B cell (primary cell): ENCODE data around the gene SPPL2B. TPM values are rescaled to one million over a fixed set of nuclear protein-coding genes. Genes with fewer than 3 reads are reported as not detected.

Experiments
- ATAC-seq: fragments of 200-7000 bp; cut with Tn5 transposase; one replicate; pipeline ENCODE4 v1.10.0; 2021; ENCODE audit warnings: low read depth, mild to moderate bottlenecking, moderate number of reproducible peaks, moderate library complexity
- CTCF ChIA-PET: fragments of 350-600 bp; sonication (Branson Sonifier 250); formaldehyde crosslinking; loops from one replicate; lab custom pipeline; 2021; ENCODE audit warnings: antibody characterized with exemption, inconsistent platforms; lab: Charles Lee
- POLR2A ChIA-PET: fragments of 350-600 bp; sonication (Branson Sonifier 250); formaldehyde crosslinking; loops from one replicate; lab custom pipeline; 2021; ENCODE audit warnings: antibody characterized with exemption; lab: Charles Lee
- DNase-seq: peaks from one replicate; pipeline ENCODE4 v3.0.0; 2013
- H2AFZ ChIP-seq: 2 replicates; pipeline ENCODE4 v1.6.1; 2012; ENCODE audit warnings: mild to moderate bottlenecking, low read depth, low read length; ENCODE audit not compliant: insufficient read depth, poor library complexity, severe bottlenecking
- H3K27ac ChIP-seq, 2 donors: 1 replicate in 1 of 2; 2 replicates in 1 of 2; pipeline ENCODE4 v1.5.1; 2012 to 2013; ENCODE audit warnings: low read length in 2 of 2, mild to moderate bottlenecking in 2 of 2, moderate library complexity in 1 of 2
- H3K27me3 ChIP-seq, 4 experiments: fragments of 200-600 bp in 1 of 4; sonication (generic) in 1 of 4; replicated peaks in 1 of 4; 1 replicate in 2 of 4; 2 replicates in 2 of 4; pipeline versions ENCODE4 v1.6.1 to v1.7.0; 2013 to 2016; ENCODE audit warnings: low read length in 3 of 4, mild to moderate bottlenecking in 2 of 4, mixed read lengths in 1 of 4, moderate library complexity in 1 of 4; ENCODE audit not compliant: insufficient read depth in 4 of 4, control insufficient read depth in 3 of 4; ENCODE audit errors: control extremely low read depth in 1 of 4
- H3K36me3 ChIP-seq, 2 experiments: replicated peaks in 1 of 2; 1 replicate in 1 of 2; 2 replicates in 1 of 2; pipeline versions ENCODE4 v1.6.1 to v1.7.1; 2013; ENCODE audit warnings: low read length in 1 of 2; ENCODE audit not compliant: insufficient read depth in 2 of 2, control insufficient read depth in 1 of 2; ENCODE audit errors: control extremely low read depth in 1 of 2, extremely low read depth in 1 of 2
- H3K4me1 ChIP-seq, 2 donors: fragments of 200-600 bp in 1 of 2; sonication (generic) in 1 of 2; 1 replicate in 1 of 2; 2 replicates in 1 of 2; pipeline versions ENCODE4 v1.5.1 to v1.6.1; 2013 to 2017; ENCODE audit warnings: low read length in 2 of 2; ENCODE audit not compliant: control insufficient read depth in 2 of 2, insufficient read depth in 2 of 2
- H3K4me2 ChIP-seq: replicated peaks from 2 replicates; pipeline ENCODE3; 2012; ENCODE audit warnings: mild to moderate bottlenecking, low read depth, low read length; ENCODE audit not compliant: poor library complexity, severe bottlenecking
- H3K4me3 ChIP-seq, 5 experiments: fragments of 200-600 bp in 1 of 5; sonication (generic) in 1 of 5; 1 replicate in 3 of 5; 2 replicates in 2 of 5; pipeline versions ENCODE4 v1.5.1 to v1.7.0; 2011 to 2016; ENCODE audit warnings: low read length in 4 of 5, mild to moderate bottlenecking in 4 of 5, low read depth in 2 of 5, control low read depth in 1 of 5, moderate library complexity in 1 of 5; ENCODE audit not compliant: insufficient read depth in 1 of 5; ENCODE audit errors: control extremely low read depth in 1 of 5, extremely low read depth in 1 of 5
- H3K79me2 ChIP-seq: fragments of 200-600 bp; sonication (generic); one replicate; pipeline ENCODE4 v1.6.0; 2016; ENCODE audit warnings: low read length; ENCODE audit not compliant: control insufficient read depth, insufficient read depth
- H3K9ac ChIP-seq: fragments of 200-600 bp; sonication (generic); 2 replicates; pipeline ENCODE4 v1.6.1; 2017; ENCODE audit warnings: mild to moderate bottlenecking, low read length, moderate library complexity
- H3K9me3 ChIP-seq, 3 donors: one replicate each; pipeline versions ENCODE4 v1.6.1 to v1.7.1; 2013; ENCODE audit warnings: low read length in 2 of 3; ENCODE audit not compliant: control insufficient read depth in 2 of 3, insufficient read depth in 1 of 3; ENCODE audit errors: control extremely low read depth in 1 of 3
- H4K20me1 ChIP-seq: 2 replicates; pipeline ENCODE4 v1.6.0; 2012; ENCODE audit warnings: mild to moderate bottlenecking, low read length; ENCODE audit not compliant: insufficient read depth, control insufficient read depth, poor library complexity, severe bottlenecking
- H3K27ac Mint-ChIP-seq: one replicate; pipeline ENCODE4 v1.8.0; 2021; ENCODE audit warnings: mixed read lengths
- H3K27me3 Mint-ChIP-seq: one replicate; pipeline ENCODE4 v1.8.0; 2021; ENCODE audit warnings: mixed read lengths
- H3K4me1 Mint-ChIP-seq: one replicate; pipeline ENCODE4 v1.8.0; 2021; ENCODE audit warnings: mixed read lengths
- H3K4me3 Mint-ChIP-seq: one replicate; pipeline ENCODE4 v1.8.0; 2021; ENCODE audit warnings: mixed read lengths
- H3K9me3 Mint-ChIP-seq: one replicate; pipeline ENCODE4 v1.8.0; 2022; ENCODE audit warnings: mixed read lengths; ENCODE audit not compliant: insufficient read depth
- CTCF ChIP-seq: fragments of 200-600 bp; IDR thresholded peaks from one replicate; pipeline ENCODE4 v1.8.0; 2022; ENCODE audit warnings: antibody characterized with exemption, mild to moderate bottlenecking
- EZH2 ChIP-seq: IDR thresholded peaks from 2 replicates; pipeline ENCODE4 v1.6.1; 2012; ENCODE audit warnings: borderline replicate concordance, low read depth, mild to moderate bottlenecking, moderate library complexity, low read length; ENCODE audit not compliant: insufficient read depth, poor library complexity, severe bottlenecking
- WGBS: methylation state at CpG from one replicate; pipeline ENCODE4 v1.1.5; 2013; ENCODE audit warnings: missing lambda C conversion rate; ENCODE audit not compliant: insufficient coverage; 5-methylcytosine and 5-hydroxymethylcytosine counted together
- intact Hi-C: fragments of 100-400 bp; cut with micrococcal nuclease; formaldehyde crosslinking; loops from one replicate; pipeline ENCODE4 v1.10.0; 2022
- polyA plus RNA-seq: library from polyadenylated mRNA; depleted of rRNA; stranded (reverse); fragments of >200 nt; gene quantifications from 2 replicates; pipeline ENCODE4 v1.2.3, GENCODE V29; 2012
- total RNA-seq, 2 donors: library from RNA; stranded (reverse); fragments of 120-200 nt in 1 of 2; gene quantifications; 1 replicate in 1 of 2; 2 replicates in 1 of 2; pipeline versions ENCODE4 v1.2.3 to v1.2.4, GENCODE V29; 2013 to 2022

The SPPL2B gene
- total and polyA plus RNA-seq, 2 donors (not counting 1 experiment from before 2014, with no cell fraction given), result 415 to 479 TPM

DNA sequence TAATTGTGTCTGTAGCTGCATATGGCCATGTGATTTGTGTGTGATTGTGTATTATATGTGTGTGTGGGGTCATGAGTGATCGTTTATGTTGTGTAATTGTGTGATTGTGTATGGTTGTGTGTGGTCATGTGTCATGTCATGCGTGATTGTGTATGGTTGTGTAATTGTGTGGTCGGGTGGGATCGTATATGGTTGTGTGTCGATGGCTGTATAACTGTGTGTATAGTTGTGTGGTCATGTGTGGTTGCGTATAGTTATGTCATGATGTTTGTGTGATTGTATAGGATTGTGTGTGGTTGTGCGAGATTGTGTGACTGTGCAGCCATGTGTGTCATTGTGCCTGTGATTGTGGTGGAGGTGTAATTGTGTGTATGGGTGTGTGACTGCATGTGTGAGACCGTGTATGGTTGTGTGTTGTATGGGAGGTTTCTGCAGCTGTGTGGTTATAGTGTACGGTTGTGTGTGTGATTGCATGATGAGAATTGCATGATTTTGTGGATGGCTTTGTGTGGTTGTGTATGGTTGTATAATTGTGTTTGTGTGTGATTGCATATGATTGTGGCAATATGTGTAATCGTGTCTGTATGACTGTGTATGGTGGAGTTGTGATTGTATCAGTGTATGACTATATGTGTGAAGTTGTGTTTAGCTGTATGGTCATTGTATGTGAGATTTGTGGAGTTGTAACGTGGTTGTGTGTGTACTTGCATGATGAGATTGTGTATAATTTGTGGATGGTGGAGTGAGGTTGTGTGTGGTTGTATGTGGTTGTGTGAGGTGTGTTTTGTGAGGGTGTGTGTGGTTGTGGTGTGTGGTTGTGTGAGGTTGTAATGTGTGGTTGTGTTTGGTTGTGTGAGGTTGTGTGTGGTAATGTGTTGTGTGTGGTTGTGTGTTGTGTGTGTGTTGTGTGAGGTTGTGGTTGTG, 33.8 kb downstream of the SPPL2B start:
- H3K9me3 ChIP-seq, result peaks cover 0 to 3% (median 0%) of the 10 kb centered on the region in 3 donors
- no peak overlapping the region for H3K9ac ChIP-seq
- intact Hi-C loops, result no loop called here
- peaks cover 17% of the 10 kb centered on the region for H3K27me3 Mint-ChIP-seq
- no peaks in the 10 kb centered on the region for H3K9me3 Mint-ChIP-seq
- no peak overlapping the region for H3K4me3 ChIP-seq
- TF ChIP-seq EZH2 (no peak), CTCF (no peak)
- DNase-seq, result no peak
- H3K27ac ChIP-seq, result no peak overlapping the region
- H3K4me1 ChIP-seq, result peaks cover 6 to 17% of the 10 kb centered on the region in 2 donors
- H3K27ac Mint-ChIP-seq, result no peak overlapping the region
- H3K4me2 ChIP-seq, result no peak overlapping the region
- no peaks in the 10 kb centered on the region for H3K36me3 ChIP-seq
- no peaks in the 10 kb centered on the region for H3K79me2 ChIP-seq
- peaks cover 0 to 39% (median 15%) of the 10 kb centered on the region in 4 experiments for H3K27me3 ChIP-seq
- H2AFZ ChIP-seq, result no peak overlapping the region
- CTCF ChIA-PET, result no interaction called here
- POLR2A ChIA-PET, result interaction anchor here (0.7 kb wide), 1 partner anchor 15 kb away, joined by 3 read pairs; no protein-coding TSS in a partner anchor
- H3K4me1 Mint-ChIP-seq, result peaks cover 5% of the 10 kb centered on the region
- H3K4me3 Mint-ChIP-seq, result no peak overlapping the region
- no peaks in the 10 kb centered on the region for H4K20me1 ChIP-seq
- ATAC-seq, result no peak
- WGBS, result 89% methylated on average over 11 of the region's 11 CpGs

- Histone ChIP-seq H3K4me2 (no peak overlapping the region), H3K9ac (no peak overlapping the region), H3K27me3 (peaks cover 0 to 39% (median 15%) of the 10 kb centered on the region in 4 experiments), H3K79me2 (no peaks in the 10 kb centered on the region), H3K4me1 (peaks cover 6 to 17% of the 10 kb centered on the region in 2 donors), H4K20me1 (no peaks in the 10 kb centered on the region), H3K36me3 (no peaks in the 10 kb centered on the region), H3K27ac (no peak overlapping the region), H3K9me3 (peaks cover 0 to 3% (median 0%) of the 10 kb centered on the region in 3 donors), H2AFZ (no peak overlapping the region), H3K4me3 (no peak overlapping the region)
- H3K4me3 Mint-ChIP-seq, result no peak overlapping the region
- no peak for ATAC-seq
- ChIA-PET POLR2A (interaction anchor here (0.6 to 0.7 kb wide), 4 partner anchors 15 to 109 kb away, joined by 3 to 6 read pairs (median 3); no protein-coding TSS in a partner anchor), CTCF (interaction anchor here (0.6 kb wide), 1 partner anchor 17 kb away, joined by 5 read pairs; no protein-coding TSS in a partner anchor)
- DNase-seq, result no peak
- H3K9me3 Mint-ChIP-seq, result no peaks in the 10 kb centered on the region
- 96% methylated on average over 15 of the region's 15 CpGs for WGBS
- H3K4me1 Mint-ChIP-seq, result peaks cover 5% of the 10 kb centered on the region
- no peak for TF ChIP-seq CTCF
- no peak for TF ChIP-seq EZH2
- H3K27ac Mint-ChIP-seq, result no peak overlapping the region
- intact Hi-C loops, result no loop called here
- H3K27me3 Mint-ChIP-seq, result peaks cover 18% of the 10 kb centered on the region
These were observed 34.5 kb downstream of the SPPL2B start for GRCh38 chr19:2362970-2363300.
